Endothelial cell (in vitro differentiated cells): Measurements from ENCODE around the gene CACNA1A. TPM values are rescaled to one million over a fixed set of nuclear protein-coding genes. Genes with fewer than 3 reads are reported as not detected.

Experiments used
- DNase-seq: peaks from one replicate; pipeline ENCODE4 v3.0.0; 2021; ENCODE audit warnings: low spot score
- H3K27ac Mint-ChIP-seq: one replicate; pipeline ENCODE4 v1.8.0; 2021; ENCODE audit warnings: mixed read lengths, inconsistent platforms; ENCODE audit not compliant: unreplicated experiment
- H3K27me3 Mint-ChIP-seq: one replicate; pipeline ENCODE4 v1.8.0; 2021; ENCODE audit warnings: mild to moderate bottlenecking, moderate library complexity, mixed read lengths, inconsistent platforms; ENCODE audit not compliant: unreplicated experiment
- H3K36me3 Mint-ChIP-seq: one replicate; pipeline ENCODE4 v1.8.0; 2021; ENCODE audit warnings: mild to moderate bottlenecking, low read depth, mixed read lengths, inconsistent platforms; ENCODE audit not compliant: unreplicated experiment
- H3K4me1 Mint-ChIP-seq: one replicate; pipeline ENCODE4 v1.8.0; 2021; ENCODE audit warnings: mild to moderate bottlenecking, mixed read lengths, inconsistent platforms; ENCODE audit not compliant: unreplicated experiment
- H3K4me3 Mint-ChIP-seq: one replicate; pipeline ENCODE4 v1.8.0; 2021; ENCODE audit warnings: mild to moderate bottlenecking, mixed read lengths, inconsistent platforms; ENCODE audit not compliant: unreplicated experiment
- H3K9me3 Mint-ChIP-seq: one replicate; pipeline ENCODE4 v1.8.0; 2021; ENCODE audit warnings: mixed read lengths, inconsistent platforms; ENCODE audit not compliant: unreplicated experiment
- CTCF ChIP-seq: fragments of 200-600 bp; sonication (generic); IDR thresholded peaks from one replicate; pipeline ENCODE4 v1.5.0; 2021; ENCODE audit warnings: antibody characterized with exemption; ENCODE audit not compliant: unreplicated experiment
- total RNA-seq: library from RNA; stranded (reverse); fragmentation: NEBNext Ultra II Directional; extraction: Animal tissue kit (Norgen Biotek cat#: 25700); gene quantifications from one replicate; pipeline ENCODE4 v1.2.1, GENCODE V29; 2021; ENCODE audit not compliant: unreplicated experiment

Gene CACNA1A
- total RNA-seq, 1 donor from 2014 or later: 9.0 TPM

GRCh38 chr19:13255041-13255718 lies 251.1 kb downstream of the CACNA1A start:
- no peaks in the 10 kb centered on the region for H3K4me1 Mint-ChIP-seq
- H3K4me3 Mint-ChIP-seq: peak overlapping the region; percentile 9
- H3K36me3 Mint-ChIP-seq: peaks cover 4% of the 10 kb centered on the region
- peaks cover 3% of the 10 kb centered on the region for H3K27me3 Mint-ChIP-seq
- H3K27ac Mint-ChIP-seq: no peak overlapping the region
- H3K9me3 Mint-ChIP-seq: no peaks in the 10 kb centered on the region
- TF ChIP-seq CTCF: no peak
- no peak for DNase-seq

GRCh38 chr19:13252569-13253335 lies 253.5 kb downstream of the CACNA1A start:
- no peak overlapping the region for H3K4me3 Mint-ChIP-seq
- peaks cover 3% of the 10 kb centered on the region for H3K27me3 Mint-ChIP-seq
- H3K36me3 Mint-ChIP-seq: peaks cover 4% of the 10 kb centered on the region
- no peak overlapping the region for H3K27ac Mint-ChIP-seq
- H3K9me3 Mint-ChIP-seq: peaks cover 4% of the 10 kb centered on the region
- peaks cover 7% of the 10 kb centered on the region for H3K4me1 Mint-ChIP-seq
- TF ChIP-seq CTCF: no peak
- DNase-seq: no peak

- Mint-ChIP-seq H3K9me3 (peaks cover 4% of the 10 kb centered on the region), H3K27ac (no peak overlapping the region), H3K4me3 (no peak overlapping the region), H3K4me1 (peaks cover 19% of the 10 kb centered on the region), H3K27me3 (peaks cover 1% of the 10 kb centered on the region), H3K36me3 (no peaks in the 10 kb centered on the region)
- DNase-seq: no peak
- no peak for TF ChIP-seq CTCF
These were observed 261.4 kb downstream of the CACNA1A start for GRCh38 chr19:13244920-13245319.

- H3K27ac Mint-ChIP-seq: no peak overlapping the region
- H3K36me3 Mint-ChIP-seq: no peaks in the 10 kb centered on the region
- H3K4me3 Mint-ChIP-seq: no peak overlapping the region
- TF ChIP-seq CTCF: no peak
- no peaks in the 10 kb centered on the region for H3K9me3 Mint-ChIP-seq
- peaks cover 7% of the 10 kb centered on the region for H3K27me3 Mint-ChIP-seq
- no peak for DNase-seq
- H3K4me1 Mint-ChIP-seq: peaks cover 19% of the 10 kb centered on the region
These were observed 264.8 kb downstream of the CACNA1A start for GRCh38 chr19:13241231-13242104.
